Fibroblast of lung (primary cell): Measurements from ENCODE around the gene AASDHPPT.

Source experiments
- EZH2 ChIP-seq: IDR thresholded peaks from 2 replicates; pipeline ENCODE4 v1.5.1; 2012; ENCODE audit warnings: low read length, control low read depth, mild to moderate bottlenecking; ENCODE audit errors: missing control alignments
- TF ChIP-seq, protein P1 (sequence below), 2 donors: IDR thresholded peaks in 1 of 2; conservative IDR thresholded peaks in 1 of 2; 1 replicate in 1 of 2; 2 replicates in 1 of 2; pipeline ENCODE4 v1.5.1; 2011 to 2012; ENCODE audit warnings: low read length in 2 of 2, control low read depth in 1 of 2, inconsistent platforms in 1 of 2, low read depth in 1 of 2, mild to moderate bottlenecking in 1 of 2

DNA sequence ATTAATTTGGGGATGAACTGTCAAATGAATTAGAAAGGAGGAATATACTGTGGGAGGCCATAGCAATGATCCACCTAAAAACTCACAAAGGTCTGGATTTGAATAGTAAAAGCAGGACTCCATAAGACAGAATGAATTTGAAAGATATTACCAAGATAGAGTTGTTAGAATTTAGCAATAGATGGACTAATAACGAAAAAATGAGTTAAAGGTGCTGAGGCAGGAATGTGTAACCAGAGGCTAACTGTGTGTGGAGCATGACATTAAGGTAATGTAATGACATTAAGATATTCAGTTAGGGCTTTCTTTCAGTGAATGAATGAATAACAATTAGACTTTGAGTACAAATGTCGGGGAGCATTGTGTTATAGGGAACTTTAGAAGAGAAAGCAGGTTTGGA is 51.3 kb downstream of the AASDHPPT start:
- TF ChIP-seq, protein P1, sequence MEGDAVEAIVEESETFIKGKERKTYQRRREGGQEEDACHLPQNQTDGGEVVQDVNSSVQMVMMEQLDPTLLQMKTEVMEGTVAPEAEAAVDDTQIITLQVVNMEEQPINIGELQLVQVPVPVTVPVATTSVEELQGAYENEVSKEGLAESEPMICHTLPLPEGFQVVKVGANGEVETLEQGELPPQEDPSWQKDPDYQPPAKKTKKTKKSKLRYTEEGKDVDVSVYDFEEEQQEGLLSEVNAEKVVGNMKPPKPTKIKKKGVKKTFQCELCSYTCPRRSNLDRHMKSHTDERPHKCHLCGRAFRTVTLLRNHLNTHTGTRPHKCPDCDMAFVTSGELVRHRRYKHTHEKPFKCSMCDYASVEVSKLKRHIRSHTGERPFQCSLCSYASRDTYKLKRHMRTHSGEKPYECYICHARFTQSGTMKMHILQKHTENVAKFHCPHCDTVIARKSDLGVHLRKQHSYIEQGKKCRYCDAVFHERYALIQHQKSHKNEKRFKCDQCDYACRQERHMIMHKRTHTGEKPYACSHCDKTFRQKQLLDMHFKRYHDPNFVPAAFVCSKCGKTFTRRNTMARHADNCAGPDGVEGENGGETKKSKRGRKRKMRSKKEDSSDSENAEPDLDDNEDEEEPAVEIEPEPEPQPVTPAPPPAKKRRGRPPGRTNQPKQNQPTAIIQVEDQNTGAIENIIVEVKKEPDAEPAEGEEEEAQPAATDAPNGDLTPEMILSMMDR (conservative IDR thresholded peaks at IDR 0.05 in 1 of 2, IDR thresholded peaks at IDR 0.05 in 1 of 2; ENCODE audit: low read depth in 1 of 2, low read length in 2 of 2) = no peak
- no peak for TF ChIP-seq EZH2
